Right atrium auricular region (tissue), 2 donors: ENCODE measurements around the gene SUSD6. TPM values are rescaled to one million over a fixed set of nuclear protein-coding genes. Genes with fewer than 3 reads are reported as not detected.

Source experiments
- DNase-seq: peaks from one replicate; pipeline ENCODE4 v3.0.0-alpha.2; 2019; ENCODE audit warnings: low spot score
- H3K27ac ChIP-seq, 2 donors: fragments of 200-600 bp; sonication (generic); 1 replicate in 1 of 2; 2 replicates in 1 of 2; pipeline ENCODE4 v1.5.1; 2016 to 2019
- H3K27me3 ChIP-seq, 2 donors: fragments of 200-600 bp; sonication (generic); one replicate each; pipeline versions ENCODE4 v1.5.1 to v1.6.0; 2017 to 2019
- H3K36me3 ChIP-seq: fragments of 200-600 bp; sonication (generic); one replicate; pipeline ENCODE4 v1.5.1; 2016
- H3K4me1 ChIP-seq, 2 donors: fragments of 200-600 bp; sonication (generic); one replicate each; pipeline versions ENCODE4 v1.5.1 to v1.6.0; 2017 to 2019
- H3K4me3 ChIP-seq, 2 donors: fragments of 200-600 bp; sonication (generic); 1 replicate in 1 of 2; 2 replicates in 1 of 2; pipeline ENCODE4 v1.5.1; 2017 to 2019; ENCODE audit warnings: mild to moderate bottlenecking in 1 of 2, moderate library complexity in 1 of 2
- H3K9me3 ChIP-seq, 2 donors: fragments of 200-600 bp; sonication (generic); one replicate each; pipeline ENCODE4 v1.5.1; 2019
- CTCF ChIP-seq, 2 donors: fragments of 200-600 bp; sonication (generic); IDR thresholded peaks; one replicate each; pipeline ENCODE4 v1.5.1; 2019; ENCODE audit warnings: antibody characterized with exemption in 2 of 2
- total RNA-seq, 2 donors: library from RNA; depleted of rRNA; stranded (reverse); fragments of >200 nt; gene quantifications; one replicate each; pipeline ENCODE4 v1.1.0, GENCODE V29; 2016

Gene SUSD6
- total RNA-seq, 2 donors from 2014 or later, result 19.2 to 24.7 TPM

- DNase-seq, result no peak
- peak overlapping the region; percentile 56 to 61 for H3K27ac ChIP-seq
- no peaks in the 10 kb centered on the region for H3K9me3 ChIP-seq
- no peak overlapping the region for H3K4me3 ChIP-seq
- H3K27me3 ChIP-seq, result no peaks in the 10 kb centered on the region
- TF ChIP-seq CTCF (IDR thresholded peaks at IDR 0.05), result no peak
- no peaks in the 10 kb centered on the region for H3K36me3 ChIP-seq
- H3K4me1 ChIP-seq, result peaks cover 0 to 67% of the 10 kb centered on the region in 2 donors
Measured at GRCh38 chr14:69673578-69674305, 62.3 kb downstream of the SUSD6 start.

- peaks cover 0 to 63% of the 10 kb centered on the region in 2 donors for H3K4me1 ChIP-seq
- no peaks in the 10 kb centered on the region for H3K9me3 ChIP-seq
- no peaks in the 10 kb centered on the region for H3K36me3 ChIP-seq
- H3K4me3 ChIP-seq, result no peak overlapping the region
- no peaks in the 10 kb centered on the region for H3K27me3 ChIP-seq
- DNase-seq, result no peak
- peak overlapping the region; percentile 56 to 61 for H3K27ac ChIP-seq
- TF ChIP-seq CTCF (IDR thresholded peaks at IDR 0.05), result no peak
Measured at GRCh38 chr14:69674546-69675244, 63.3 kb downstream of the SUSD6 start.

- no peaks in the 10 kb centered on the region for H3K9me3 ChIP-seq
- H3K27ac ChIP-seq, result no peak overlapping the region
- H3K27me3 ChIP-seq, result no peaks in the 10 kb centered on the region
- no peak for DNase-seq
- H3K4me3 ChIP-seq, result no peak overlapping the region
- H3K4me1 ChIP-seq, result peaks cover 0 to 59% of the 10 kb centered on the region in 2 donors
- TF ChIP-seq CTCF (IDR thresholded peaks at IDR 0.05), result no peak
- H3K36me3 ChIP-seq, result no peaks in the 10 kb centered on the region
Measured at GRCh38 chr14:69675245-69675583, 63.8 kb downstream of the SUSD6 start.

GRCh38 chr14:69675877-69676416 is 64.6 kb downstream of the SUSD6 start:
- DNase-seq, result no peak
- H3K27me3 ChIP-seq, result no peaks in the 10 kb centered on the region
- no peaks in the 10 kb centered on the region for H3K36me3 ChIP-seq
- H3K27ac ChIP-seq, result peak overlapping the region in 1 of 2 donors; percentile 6
- H3K4me3 ChIP-seq, result no peak overlapping the region
- no peak for TF ChIP-seq CTCF (IDR thresholded peaks at IDR 0.05)
- H3K4me1 ChIP-seq, result peaks cover 0 to 57% of the 10 kb centered on the region in 2 donors
- H3K9me3 ChIP-seq, result no peaks in the 10 kb centered on the region

GRCh38 chr14:69676723-69677122 is 65.3 kb downstream of the SUSD6 start:
- peaks cover 0 to 52% of the 10 kb centered on the region in 2 donors for H3K4me1 ChIP-seq
- no peaks in the 10 kb centered on the region for H3K27me3 ChIP-seq

More at GRCh38 chr14:69676723-69677122, 65.3 kb downstream of the SUSD6 start:
- no peak overlapping the region for H3K27ac ChIP-seq
- no peak for DNase-seq
- TF ChIP-seq CTCF (IDR thresholded peaks at IDR 0.05), result no peak
- no peaks in the 10 kb centered on the region for H3K36me3 ChIP-seq
- H3K9me3 ChIP-seq, result no peaks in the 10 kb centered on the region
- no peak overlapping the region for H3K4me3 ChIP-seq
